GM18511 (cell line): ENCODE results near the gene COBLL1.

Source experiments
- ATAC-seq: cut with Tn5 transposase; IDR thresholded peaks from one replicate; pipeline ENCODE4 v1.9.1; 2021; ENCODE audit warnings: mild to moderate bottlenecking, moderate library complexity; ENCODE audit not compliant: unreplicated experiment

Gene COBLL1

DNA sequence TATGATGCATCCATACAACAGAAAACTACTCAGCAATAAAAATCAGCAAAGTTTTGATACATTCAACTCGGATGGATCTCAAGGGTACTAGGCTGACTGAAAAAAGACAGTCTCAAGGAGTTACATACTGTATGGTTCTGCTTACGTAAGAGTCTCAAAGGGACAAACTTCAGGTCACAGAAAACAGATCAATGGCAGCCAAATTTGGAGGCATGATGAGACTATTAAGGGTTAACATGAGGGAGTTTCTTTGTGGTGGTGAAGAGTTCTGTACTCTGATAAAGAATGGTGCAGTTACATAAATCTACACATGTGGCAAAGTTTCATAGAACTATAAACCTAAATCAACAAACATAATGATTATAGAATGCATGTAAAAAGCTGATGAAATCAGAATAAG, 81.4 kb downstream of the COBLL1 start:
- ATAC-seq, result no peak

DNA sequence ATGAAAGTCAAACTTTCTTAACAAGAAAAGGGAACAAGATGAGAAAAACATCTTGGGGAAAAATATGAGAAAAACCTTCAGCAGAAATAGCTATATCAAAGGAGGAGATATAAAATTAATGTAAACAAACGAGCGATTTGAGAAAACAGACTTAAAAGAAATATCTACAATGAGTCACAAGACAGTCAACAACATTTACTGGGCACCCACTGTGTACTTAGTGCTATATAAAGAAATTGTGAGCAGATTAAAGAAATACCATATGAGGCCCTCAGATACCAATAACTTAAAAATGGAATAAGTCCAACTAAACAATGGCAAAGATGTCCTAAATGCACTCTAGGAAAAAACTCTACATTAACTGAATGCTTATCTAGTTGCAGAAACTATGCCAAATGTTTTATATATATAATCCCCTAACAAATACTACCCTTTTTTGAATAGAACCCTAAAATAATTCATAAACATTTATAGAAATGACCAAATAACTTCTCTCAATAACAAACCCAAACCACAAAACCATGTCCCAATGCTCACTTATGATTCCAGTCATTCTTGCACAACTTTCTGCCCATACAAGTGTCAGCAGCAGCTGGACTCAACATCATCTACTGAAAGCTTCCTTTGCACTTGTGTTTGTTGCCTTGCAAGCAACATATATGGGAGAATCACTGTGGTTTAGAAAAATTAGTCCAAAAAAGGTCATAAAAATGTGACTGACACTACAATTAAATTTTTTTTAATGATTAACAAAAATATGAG, 83.5 kb downstream of the COBLL1 start:
- no peak for ATAC-seq

- ATAC-seq, result no peak
Measured at GRCh38 chr2:164756773-164757172, 84.8 kb downstream of the COBLL1 start.

GRCh38 chr2:164755952-164756351, 85.7 kb downstream of the COBLL1 start:
- no peak for ATAC-seq

GRCh38 chr2:164754157-164755093, 87.2 kb downstream of the COBLL1 start:
- no peak for ATAC-seq

DNA sequence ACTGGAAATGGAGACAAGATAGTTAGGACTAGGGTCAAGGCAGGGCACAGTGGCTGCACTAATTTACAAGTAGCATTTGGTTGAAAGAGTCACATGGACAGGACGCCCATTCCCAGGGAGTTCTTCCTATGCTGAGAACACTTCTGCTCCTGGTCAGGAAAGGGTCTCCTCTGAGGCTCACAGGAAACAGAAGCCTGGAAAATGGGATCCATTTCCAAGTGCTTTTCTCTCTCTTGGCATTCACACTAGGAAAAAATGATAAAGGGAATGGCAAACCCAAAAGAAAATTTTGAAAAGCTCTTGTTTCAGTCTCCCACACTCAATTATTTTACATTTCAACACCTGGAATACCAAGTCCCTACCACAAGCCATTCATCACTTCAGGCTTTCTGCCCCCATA, 88.7 kb downstream of the COBLL1 start:
- no peak for ATAC-seq

DNA sequence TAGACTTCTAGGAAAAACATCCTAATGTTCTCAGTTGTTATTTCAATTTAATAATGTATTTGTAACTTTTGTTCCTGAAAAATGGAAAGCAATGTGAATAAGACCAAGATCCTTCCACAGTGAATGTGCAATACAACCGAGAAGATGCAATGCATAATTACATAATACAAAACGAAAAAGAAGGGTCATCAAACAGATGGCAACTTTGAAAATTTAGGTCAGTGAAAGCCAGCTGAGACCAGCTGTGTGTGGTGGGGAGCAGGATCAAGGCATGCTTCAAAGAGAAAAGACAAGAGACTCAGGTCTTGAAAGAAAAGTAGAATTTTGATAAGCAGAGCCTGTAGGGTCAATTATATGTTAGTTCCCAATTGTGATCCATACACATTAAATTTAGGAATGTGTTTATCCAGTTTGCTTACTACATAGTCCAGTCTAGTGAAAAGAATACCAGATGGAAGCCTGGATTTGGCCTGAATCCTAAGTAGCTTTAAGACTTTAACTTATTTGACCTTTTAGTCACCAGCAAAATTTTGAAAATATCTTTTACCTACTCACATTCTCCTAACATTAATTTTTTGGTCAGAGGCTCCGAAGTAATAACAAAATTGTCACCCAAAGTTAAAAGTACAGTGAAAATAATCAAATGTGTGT, 93.7 kb downstream of the COBLL1 start:
- ATAC-seq, result no peak

DNA sequence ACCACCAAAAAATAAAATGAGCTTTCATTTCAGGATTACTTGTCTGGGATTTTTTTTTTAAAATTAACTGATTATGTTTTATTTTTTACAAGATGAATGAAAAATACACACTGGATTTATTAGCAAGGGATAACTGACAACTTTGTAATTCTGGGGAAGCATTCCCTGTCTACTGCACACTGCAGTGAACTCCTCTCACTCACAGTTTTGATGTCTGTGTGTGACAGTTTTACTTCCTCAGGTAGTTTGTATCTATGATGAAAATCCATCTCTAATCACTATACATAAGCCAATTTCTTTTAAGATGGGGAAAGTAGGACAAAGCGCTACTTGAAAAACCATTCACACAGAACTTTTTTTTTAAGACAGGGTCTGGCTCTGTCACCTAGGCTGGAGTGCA, 94.5 kb downstream of the COBLL1 start:
- no peak for ATAC-seq

DNA sequence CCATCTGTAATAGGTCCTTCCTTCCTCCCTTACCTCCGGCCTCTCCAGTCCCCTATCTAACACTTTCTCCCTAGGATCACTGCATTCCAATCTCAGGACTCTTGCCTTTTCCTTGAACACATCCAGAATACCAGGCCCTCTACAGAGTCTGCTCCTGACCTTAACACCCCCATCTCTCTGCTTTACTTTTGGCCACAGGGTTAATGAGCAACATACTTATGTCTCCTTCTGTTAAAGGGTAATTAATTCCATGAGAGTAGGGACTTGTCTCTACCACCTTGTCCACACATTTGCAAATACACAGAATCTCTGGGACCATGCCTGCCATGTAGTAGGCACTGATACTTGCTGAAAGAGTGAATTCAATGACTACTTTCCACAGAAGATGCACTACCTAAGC, 94.9 kb downstream of the COBLL1 start:
- ATAC-seq, result no peak

DNA sequence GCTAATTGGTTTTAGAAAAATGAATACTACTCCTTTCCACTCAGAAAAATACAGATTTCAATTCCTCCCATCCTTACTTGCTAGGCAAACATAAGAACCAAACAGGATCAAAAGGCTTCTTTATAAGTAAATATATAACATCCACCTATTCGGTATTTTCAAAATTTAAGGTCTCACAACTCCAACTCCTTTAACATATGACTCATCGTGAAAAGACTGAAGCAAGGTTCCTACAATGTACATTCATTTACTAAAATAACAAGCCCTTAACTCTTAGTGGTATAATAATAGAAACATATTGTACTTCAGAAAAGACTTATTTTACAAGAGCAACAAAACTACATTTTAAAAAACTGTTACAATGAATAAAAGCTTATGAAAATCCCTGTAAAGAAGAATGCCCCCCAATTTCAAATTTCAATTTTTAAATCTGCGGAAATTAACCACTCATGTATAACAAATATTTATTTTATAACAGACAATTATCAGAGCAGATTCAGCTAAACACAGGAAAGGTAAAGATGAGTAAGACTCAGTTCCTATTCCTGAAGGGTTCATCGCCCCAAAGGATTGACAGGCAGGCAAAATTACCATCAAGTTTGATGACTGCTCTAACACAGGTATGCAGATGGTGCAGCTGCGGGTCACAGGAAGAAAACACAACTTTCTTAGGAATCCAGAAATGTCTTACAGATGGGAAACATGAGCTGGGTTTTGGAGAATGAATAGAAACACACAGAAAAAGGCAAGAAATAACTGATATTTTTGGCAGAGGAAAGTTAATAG, 96.4 kb downstream of the COBLL1 start:
- no peak for ATAC-seq

DNA sequence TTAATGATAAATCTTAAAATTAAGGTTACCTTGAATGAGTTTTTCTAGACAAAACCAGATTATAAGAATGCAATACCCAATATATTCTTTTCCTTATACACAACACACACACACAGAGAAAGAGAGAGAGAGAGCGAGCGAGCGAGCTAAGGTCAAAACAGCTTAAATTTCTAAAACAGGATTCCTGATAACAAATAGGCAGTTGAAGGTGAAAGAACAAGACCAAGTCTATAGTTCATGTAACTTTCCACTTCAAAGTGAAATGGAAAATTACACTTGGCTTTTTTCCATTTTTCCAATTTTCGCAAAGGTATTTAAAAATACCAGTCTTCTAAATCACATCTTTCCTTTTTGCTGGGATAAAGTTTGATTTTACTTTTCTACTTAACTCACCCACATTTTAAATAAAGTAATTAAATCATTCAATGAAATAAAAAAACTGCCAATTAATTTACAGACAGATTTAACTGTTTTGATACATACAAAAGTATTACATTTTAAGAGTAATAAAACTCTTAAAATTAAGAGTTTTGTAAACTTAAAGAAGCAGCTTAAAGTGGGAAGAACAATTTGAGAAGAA, 98.8 kb downstream of the COBLL1 start:
- no peak for ATAC-seq

DNA sequence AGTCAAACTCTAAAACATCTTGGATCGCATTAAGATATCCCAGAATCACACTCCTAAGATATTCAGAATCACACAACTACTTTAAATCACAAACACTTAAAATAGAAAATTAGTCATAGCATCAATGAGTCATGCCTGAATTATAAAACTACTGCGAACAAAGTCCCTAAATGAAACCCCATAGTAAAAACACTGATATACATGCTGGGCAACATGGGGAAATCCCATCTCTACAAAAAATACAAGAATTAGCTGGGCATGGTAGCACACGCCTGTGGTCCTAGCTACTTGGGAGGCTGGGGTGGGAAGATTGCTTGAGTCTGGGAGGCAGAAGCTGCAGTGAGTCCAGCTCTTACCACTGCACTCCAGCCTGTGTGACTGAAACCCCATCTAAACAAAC, 101.7 kb downstream of the COBLL1 start:
- ATAC-seq, result no peak

GRCh38 chr2:164737612-164738081, 104.0 kb downstream of the COBLL1 start:
- ATAC-seq, result peak; percentile 79

DNA sequence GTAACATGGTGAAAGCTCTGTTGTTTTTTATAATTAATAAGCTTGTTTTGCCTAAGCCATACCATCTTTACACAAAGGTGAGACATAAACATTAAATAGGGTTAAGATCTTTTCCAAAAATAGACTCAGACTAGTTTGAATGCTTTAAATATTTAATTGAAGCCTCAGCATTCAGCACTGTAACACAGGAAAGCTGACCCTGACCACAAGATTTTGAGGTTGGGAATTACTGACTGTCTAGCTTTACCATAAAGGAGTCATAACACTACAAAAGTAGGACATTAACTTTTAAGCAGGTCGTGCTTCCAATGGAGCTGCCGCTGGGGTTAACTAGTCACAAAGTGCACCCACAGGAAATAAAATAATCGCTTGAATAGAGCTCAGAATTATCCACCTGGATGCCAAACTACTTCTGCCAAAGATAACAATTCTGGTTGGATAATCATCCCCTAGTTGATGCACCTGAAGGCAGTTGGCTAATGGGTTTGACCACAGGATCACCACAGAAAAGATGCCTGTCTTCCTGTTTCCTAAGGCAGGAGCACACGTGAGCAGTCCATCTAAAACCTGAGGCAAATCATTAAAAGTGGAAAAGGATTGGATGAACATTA, 106.2 kb downstream of the COBLL1 start:
- ATAC-seq, result no peak

DNA sequence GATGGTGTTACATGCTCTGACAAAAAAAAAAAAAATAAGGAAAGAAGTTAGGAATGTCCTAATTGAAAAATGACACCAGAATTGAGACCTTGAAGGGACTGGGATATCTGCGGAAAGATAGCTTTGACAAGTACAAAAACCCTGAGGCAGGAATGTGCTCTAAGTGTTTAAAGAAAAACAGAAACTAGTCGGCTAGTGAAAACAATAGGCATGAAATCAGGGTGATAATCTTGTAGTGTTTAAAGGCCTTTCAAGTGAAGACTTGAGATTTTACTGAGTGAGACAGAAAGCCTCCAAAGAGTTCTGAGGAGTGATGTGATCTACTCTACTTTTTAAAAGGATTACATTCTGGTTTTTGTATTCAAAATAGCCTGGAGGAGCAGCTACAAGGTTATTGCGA, 107.4 kb downstream of the COBLL1 start:
- ATAC-seq, result no peak

DNA sequence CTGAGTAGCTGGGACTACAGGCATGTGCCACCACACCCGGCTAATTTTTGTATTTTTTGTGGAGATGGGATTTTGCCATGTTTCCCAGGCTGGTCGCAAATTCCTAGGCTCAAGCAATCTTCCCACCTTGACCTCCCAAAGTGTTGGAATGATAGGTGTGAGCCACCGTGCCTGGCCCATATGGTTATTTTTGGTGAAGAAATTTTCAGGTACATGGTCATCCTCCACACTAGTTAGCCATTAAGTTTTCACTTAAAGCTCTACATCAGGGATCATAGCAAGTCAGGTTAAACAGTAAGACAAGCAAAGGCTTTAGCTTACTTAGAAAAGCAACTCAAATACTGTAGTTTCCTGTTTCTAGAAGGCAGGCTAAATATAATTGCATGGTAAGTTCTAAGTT, 116.1 kb downstream of the COBLL1 start:
- no peak for ATAC-seq

GRCh38 chr2:164722616-164723338, 118.8 kb downstream of the COBLL1 start:
- ATAC-seq, result no peak

DNA sequence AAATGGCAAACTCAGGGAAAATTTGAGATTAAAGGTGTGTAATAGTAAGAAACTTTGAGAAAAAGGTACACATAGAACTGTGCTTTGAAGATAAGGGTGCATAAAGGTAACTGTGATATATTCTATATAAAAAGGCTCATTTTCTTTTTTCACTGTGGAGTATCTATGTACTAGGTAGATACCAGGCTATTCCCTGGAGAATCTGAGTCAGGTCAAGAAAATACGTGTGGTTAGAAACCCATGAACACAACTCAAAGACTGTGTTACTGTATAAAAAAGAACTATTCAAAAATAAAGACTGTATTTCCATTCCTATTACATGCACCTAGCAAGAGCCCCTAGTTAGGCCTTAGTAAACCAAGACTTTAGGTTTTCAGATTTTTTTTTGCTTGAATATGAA, 120.2 kb downstream of the COBLL1 start:
- ATAC-seq, result no peak
